SK-N-MC (cell line): ENCODE results near the gene ASH1L.

ENCODE experiments used
- EZH2 ChIP-seq: fragments of 200-600 bp; sonication (generic); IDR thresholded peaks from one replicate; pipeline ENCODE4 v1.6.1; 2017; ENCODE audit warnings: antibody characterized with exemption
- POLR2AphosphoS5 ChIP-seq: IDR thresholded peaks from 2 replicates; pipeline ENCODE4 v1.6.1; 2012; ENCODE audit warnings: mild to moderate bottlenecking, low read depth, low read length, borderline replicate concordance

DNA sequence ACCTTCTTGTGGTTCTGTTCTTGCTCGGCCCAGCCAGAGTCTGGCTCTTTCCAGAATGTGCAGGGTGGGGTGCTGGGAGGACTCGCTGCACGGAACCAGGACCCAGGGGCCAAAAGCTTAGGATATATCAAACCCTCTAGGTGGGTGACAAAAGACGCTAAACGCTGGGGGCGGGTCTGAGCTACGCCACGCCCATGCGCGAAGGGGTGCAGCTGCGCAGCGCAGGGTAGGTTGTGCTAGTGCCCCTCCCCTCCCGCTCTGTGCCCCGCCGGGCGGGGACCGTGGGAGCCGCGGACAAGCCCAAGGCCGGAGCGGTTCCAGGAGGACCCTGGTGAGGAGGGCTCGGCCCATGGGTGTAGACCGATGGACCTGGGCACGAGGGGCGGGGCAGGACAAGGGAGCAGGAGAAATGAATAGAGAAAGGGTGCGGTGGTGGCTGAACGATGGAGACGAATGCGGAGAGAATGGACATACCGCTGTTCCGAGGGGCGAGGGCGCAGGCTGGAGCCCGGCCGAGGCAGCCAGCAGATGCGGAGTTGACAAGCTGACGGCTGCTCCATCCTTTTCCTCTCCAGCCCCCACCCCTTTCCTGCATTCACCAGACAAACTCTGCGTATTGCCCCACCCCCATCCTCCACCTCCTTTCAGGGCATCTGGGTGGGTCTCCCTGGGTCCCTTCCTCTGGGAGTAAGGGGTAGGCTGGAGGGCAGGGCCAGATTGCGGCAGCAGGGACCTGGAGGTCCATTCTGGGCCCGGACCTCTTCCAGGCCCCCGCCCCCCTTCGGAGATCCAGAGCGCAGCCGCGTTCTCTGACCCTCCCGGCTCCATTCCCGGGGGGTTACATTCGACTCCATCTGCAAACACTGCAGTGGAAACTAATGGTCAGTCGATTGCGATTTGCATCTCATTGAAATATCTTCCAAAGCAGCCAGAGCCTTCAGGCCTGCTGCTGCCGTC, 241.7 kb downstream of the ASH1L start, which contains the start of gene RUSC1:
- TF ChIP-seq EZH2 (no peak), POLR2AphosphoS5 (peak; percentile 90)
